Measurements from ENCODE around the gene TRAF4.
"Not testable (repeated sequence)": the region's sequence is repeated elsewhere in the genome, so short reads cannot be mapped to it uniquely, and the experiment has no call there.

Gene TRAF4

GRCh38 chr17:28747801-28748750, 4.3 kb downstream of the TRAF4 start:
- DNase-seq: no peak

- DNase-seq: no peak
Measured at GRCh38 chr17:28748852-28749515, 5.2 kb downstream of the TRAF4 start.

- DNase-seq: no peak
Measured at GRCh38 chr17:28749516-28750177, 5.8 kb downstream of the TRAF4 start.

- peak; percentile 72 for DNase-seq
Measured at GRCh38 chr17:28750178-28751047, 6.6 kb downstream of the TRAF4 start.

GRCh38 chr17:28751600-28752366, 8.0 kb downstream of the TRAF4 start:
- DNase-seq: no peak

GRCh38 chr17:28755486-28755885, 11.7 kb downstream of the TRAF4 start:
- no peak for DNase-seq

- DNase-seq: no peak
Measured at GRCh38 chr17:28756049-28756804, 12.4 kb downstream of the TRAF4 start.

GRCh38 chr17:28758411-28759121, 14.8 kb downstream of the TRAF4 start:
- no peak for DNase-seq

GRCh38 chr17:28759256-28759865, 15.6 kb downstream of the TRAF4 start:
- DNase-seq: no peak

- DNase-seq: no peak
Measured at GRCh38 chr17:28760601-28761562, 17.1 kb downstream of the TRAF4 start.

- DNase-seq: no peak
Measured at GRCh38 chr17:28763137-28763799, 19.5 kb downstream of the TRAF4 start.

GRCh38 chr17:28763804-28764266, 20.0 kb downstream of the TRAF4 start:
- no peak for DNase-seq

GRCh38 chr17:28765038-28765437, 21.2 kb downstream of the TRAF4 start:
- no peak for DNase-seq

- DNase-seq: no peak
Measured at GRCh38 chr17:28773736-28774135, 29.9 kb downstream of the TRAF4 start.

- DNase-seq: no peak
Measured at GRCh38 chr17:28774206-28774605, 30.4 kb downstream of the TRAF4 start.

GRCh38 chr17:28777178-28777577, 33.4 kb downstream of the TRAF4 start:
- no peak for DNase-seq

- DNase-seq: not testable (repeated sequence)
Measured at GRCh38 chr17:28779601-28780000, 35.8 kb downstream of the TRAF4 start.

All from right kidney (tissue), 1 donor.